Smooth muscle cell (in vitro differentiated cells): ENCODE measurements around the gene ACD. TPM values are rescaled to one million over a fixed set of nuclear protein-coding genes. Genes with fewer than 3 reads are reported as not detected.
A peak's percentile ranks its signal among the peaks of the same experiment; 100 is the strongest.

Experiments used
- DNase-seq: peaks from one replicate; lab custom pipeline; 2025; ENCODE audit not compliant: unreplicated experiment; lab: John Stamatoyannopoulos, UW
- H2AFZ ChIP-seq: fragments of 200-600 bp; sonication (generic); 2 replicates; pipeline ENCODE4 v1.6.0; 2016; ENCODE audit warnings: antibody characterized with exemption, low read depth, mild to moderate bottlenecking
- H3F3A ChIP-seq: fragments of 200-600 bp; sonication (generic); 2 replicates; pipeline ENCODE4 v1.6.0; 2017; ENCODE audit warnings: antibody characterized with exemption, low read depth
- H3K27ac ChIP-seq: fragments of 200-600 bp; sonication (generic); 2 replicates; pipeline ENCODE4 v1.5.1; 2016; ENCODE audit warnings: low read depth, mild to moderate bottlenecking
- H3K27me3 ChIP-seq: fragments of 200-600 bp; sonication (generic); 2 replicates; pipeline ENCODE4 v1.6.1; 2016; ENCODE audit warnings: low read depth, mild to moderate bottlenecking
- H3K36me3 ChIP-seq: fragments of 200-600 bp; sonication (generic); 2 replicates; pipeline ENCODE4 v1.5.1; 2016; ENCODE audit warnings: low read depth
- H3K4me1 ChIP-seq: fragments of 200-600 bp; sonication (generic); 2 replicates; pipeline ENCODE4 v1.5.1; 2016; ENCODE audit warnings: low read depth
- H3K4me2 ChIP-seq: fragments of 200-600 bp; sonication (generic); 2 replicates; pipeline ENCODE4 v1.6.0; 2016; ENCODE audit warnings: mild to moderate bottlenecking
- H3K4me3 ChIP-seq: fragments of 200-600 bp; sonication (generic); 2 replicates; pipeline ENCODE4 v1.5.1; 2016; ENCODE audit warnings: mild to moderate bottlenecking
- H3K79me2 ChIP-seq: fragments of 200-600 bp; sonication (generic); 2 replicates; pipeline ENCODE4 v1.6.0; 2016; ENCODE audit warnings: low read depth, mild to moderate bottlenecking
- H3K9ac ChIP-seq: fragments of 200-600 bp; sonication (generic); 2 replicates; pipeline ENCODE4 v1.6.0; 2016; ENCODE audit warnings: low read depth
- H3K9me3 ChIP-seq: fragments of 200-600 bp; sonication (generic); replicated peaks from 2 replicates; pipeline ENCODE4 v1.5.1; 2016; ENCODE audit warnings: low read depth
- H4K20me1 ChIP-seq: fragments of 200-600 bp; sonication (generic); 2 replicates; pipeline ENCODE4 v1.6.0; 2016; ENCODE audit warnings: low read depth
- CTCF ChIP-seq: fragments of 200-600 bp; sonication (generic); IDR thresholded peaks from 2 replicates; pipeline ENCODE4 v1.5.1; 2017; ENCODE audit warnings: borderline replicate concordance, mild to moderate bottlenecking, antibody characterized with exemption; ENCODE audit not compliant: insufficient read depth, poor library complexity, severe bottlenecking
- WGBS: methylation state at CpG from one replicate; pipeline ENCODE4 v1.1.7; 2016; ENCODE audit warnings: low lambda C conversion rate; 5-methylcytosine and 5-hydroxymethylcytosine counted together
- polyA plus RNA-seq: library from polyadenylated mRNA; unstranded; fragments of >200 nt; fragmentation: Nextera tagmentation; extraction: Ambion mirVana; gene quantifications from 2 replicates; pipeline ENCODE4 v1.2.1, GENCODE V29; 2016
- total RNA-seq: library from RNA; depleted of rRNA; stranded (reverse); fragments of >200 nt; gene quantifications from 2 replicates; pipeline ENCODE4 v1.2.3, GENCODE V29; 2014

Gene ACD
- 16.5 and 21.9 TPM in 2 replicates for total RNA-seq
- 31.7 and 45.2 TPM in 2 replicates for polyA plus RNA-seq

GRCh38 chr16:67659675-67660563 is at the start of gene ACD:
ACD (minus strand) TSS chr16:67660260; CDS start chr16:67660220, 40 bp downstream.
- H3K4me3 ChIP-seq: peak within 1 kb of the TSS; percentile 73
- no peaks in the 10 kb centered on the region for H3K36me3 ChIP-seq
- whole genome bisulfite sequencing: 2% methylated on average over 69 of the region's 83 CpGs
- no peaks in the 10 kb centered on the region for H3K9me3 ChIP-seq
- H2AFZ ChIP-seq: peak within 1 kb of the TSS; percentile 93
- no peak for TF ChIP-seq CTCF
- H3K4me1 ChIP-seq: peaks cover 3% of the 10 kb centered on the region
- peak within 1 kb of the TSS; percentile 92 for H3K4me2 ChIP-seq
- peaks cover 4% of the 10 kb centered on the region for H3F3A ChIP-seq
- no peaks in the 10 kb centered on the region for H3K27me3 ChIP-seq
- H3K27ac ChIP-seq: peak within 1 kb of the TSS; percentile 87
- H3K9ac ChIP-seq: peak within 1 kb of the TSS; percentile 79
- H3K79me2 ChIP-seq: no peaks in the 10 kb centered on the region
- peaks cover 7% of the 10 kb centered on the region for H4K20me1 ChIP-seq
- DNase-seq: peak; percentile 80

GRCh38 chr16:67709050-67709449 is 49.0 kb upstream of the ACD start:
- Histone ChIP-seq H3K79me2 (peaks cover 75% of the 10 kb centered on the region), H3F3A (no peaks in the 10 kb centered on the region), H3K4me1 (no peaks in the 10 kb centered on the region), H2AFZ (no peak overlapping the region), H3K9ac (no peak overlapping the region), H3K27me3 (no peaks in the 10 kb centered on the region), H3K4me3 (no peak overlapping the region), H3K27ac (no peak overlapping the region), H3K9me3 (no peaks in the 10 kb centered on the region), H4K20me1 (peaks cover 83% of the 10 kb centered on the region), H3K4me2 (no peak overlapping the region), H3K36me3 (no peaks in the 10 kb centered on the region)
- WGBS: 82% methylated on average over 1 of the region's 1 CpG
- DNase-seq: no peak
- TF ChIP-seq CTCF: no peak

- Histone ChIP-seq H3K4me2 (no peak overlapping the region), H2AFZ (no peak overlapping the region), H3K4me3 (no peak overlapping the region), H3K4me1 (no peaks in the 10 kb centered on the region), H3K27me3 (no peaks in the 10 kb centered on the region), H3K36me3 (no peaks in the 10 kb centered on the region), H3K9me3 (no peaks in the 10 kb centered on the region), H3F3A (no peaks in the 10 kb centered on the region), H3K9ac (no peak overlapping the region), H3K79me2 (peaks cover 71% of the 10 kb centered on the region), H4K20me1 (peaks cover 83% of the 10 kb centered on the region), H3K27ac (no peak overlapping the region)
- TF ChIP-seq CTCF: no peak
- DNase-seq: no peak
- 97% methylated on average over 2 of the region's 2 CpGs for WGBS
Observed at GRCh38 chr16:67708368-67708771, 48.3 kb upstream of the ACD start.

GRCh38 chr16:67707790-67708189 is 47.7 kb upstream of the ACD start:
- WGBS: 97% methylated on average over 5 of the region's 5 CpGs
- Histone ChIP-seq H3K27ac (no peak overlapping the region), H4K20me1 (peaks cover 83% of the 10 kb centered on the region)

More at GRCh38 chr16:67707790-67708189, 47.7 kb upstream of the ACD start:
- H3K36me3 ChIP-seq: no peaks in the 10 kb centered on the region
- no peak for TF ChIP-seq CTCF
- no peaks in the 10 kb centered on the region for H3K4me1 ChIP-seq
- H3K9ac ChIP-seq: no peak overlapping the region
- DNase-seq: no peak
- no peak overlapping the region for H3K4me3 ChIP-seq
- no peak overlapping the region for H2AFZ ChIP-seq
- no peaks in the 10 kb centered on the region for H3K9me3 ChIP-seq
- no peaks in the 10 kb centered on the region for H3K27me3 ChIP-seq
- no peak overlapping the region for H3K4me2 ChIP-seq
- H3K79me2 ChIP-seq: peaks cover 71% of the 10 kb centered on the region
- no peaks in the 10 kb centered on the region for H3F3A ChIP-seq
